Ureter (tissue), 1 donor: ENCODE results near the gene TPX2. TPM values are rescaled to one million over a fixed set of nuclear protein-coding genes. Genes with fewer than 3 reads are reported as not detected.

Experiments
- DNase-seq: peaks from one replicate; pipeline ENCODE4 v3.0.0-alpha.2; 2020; ENCODE audit warnings: low spot score
- total RNA-seq: library from RNA; stranded (reverse); gene quantifications from one replicate; pipeline ENCODE4 v1.2.4, GENCODE V29; 2023
- donor health status: DM: yes; HTN: yes; CAD: no.

The TPX2 gene, protein sequence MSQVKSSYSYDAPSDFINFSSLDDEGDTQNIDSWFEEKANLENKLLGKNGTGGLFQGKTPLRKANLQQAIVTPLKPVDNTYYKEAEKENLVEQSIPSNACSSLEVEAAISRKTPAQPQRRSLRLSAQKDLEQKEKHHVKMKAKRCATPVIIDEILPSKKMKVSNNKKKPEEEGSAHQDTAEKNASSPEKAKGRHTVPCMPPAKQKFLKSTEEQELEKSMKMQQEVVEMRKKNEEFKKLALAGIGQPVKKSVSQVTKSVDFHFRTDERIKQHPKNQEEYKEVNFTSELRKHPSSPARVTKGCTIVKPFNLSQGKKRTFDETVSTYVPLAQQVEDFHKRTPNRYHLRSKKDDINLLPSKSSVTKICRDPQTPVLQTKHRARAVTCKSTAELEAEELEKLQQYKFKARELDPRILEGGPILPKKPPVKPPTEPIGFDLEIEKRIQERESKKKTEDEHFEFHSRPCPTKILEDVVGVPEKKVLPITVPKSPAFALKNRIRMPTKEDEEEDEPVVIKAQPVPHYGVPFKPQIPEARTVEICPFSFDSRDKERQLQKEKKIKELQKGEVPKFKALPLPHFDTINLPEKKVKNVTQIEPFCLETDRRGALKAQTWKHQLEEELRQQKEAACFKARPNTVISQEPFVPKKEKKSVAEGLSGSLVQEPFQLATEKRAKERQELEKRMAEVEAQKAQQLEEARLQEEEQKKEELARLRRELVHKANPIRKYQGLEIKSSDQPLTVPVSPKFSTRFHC
- 0.81 TPM for total RNA-seq

DNA sequence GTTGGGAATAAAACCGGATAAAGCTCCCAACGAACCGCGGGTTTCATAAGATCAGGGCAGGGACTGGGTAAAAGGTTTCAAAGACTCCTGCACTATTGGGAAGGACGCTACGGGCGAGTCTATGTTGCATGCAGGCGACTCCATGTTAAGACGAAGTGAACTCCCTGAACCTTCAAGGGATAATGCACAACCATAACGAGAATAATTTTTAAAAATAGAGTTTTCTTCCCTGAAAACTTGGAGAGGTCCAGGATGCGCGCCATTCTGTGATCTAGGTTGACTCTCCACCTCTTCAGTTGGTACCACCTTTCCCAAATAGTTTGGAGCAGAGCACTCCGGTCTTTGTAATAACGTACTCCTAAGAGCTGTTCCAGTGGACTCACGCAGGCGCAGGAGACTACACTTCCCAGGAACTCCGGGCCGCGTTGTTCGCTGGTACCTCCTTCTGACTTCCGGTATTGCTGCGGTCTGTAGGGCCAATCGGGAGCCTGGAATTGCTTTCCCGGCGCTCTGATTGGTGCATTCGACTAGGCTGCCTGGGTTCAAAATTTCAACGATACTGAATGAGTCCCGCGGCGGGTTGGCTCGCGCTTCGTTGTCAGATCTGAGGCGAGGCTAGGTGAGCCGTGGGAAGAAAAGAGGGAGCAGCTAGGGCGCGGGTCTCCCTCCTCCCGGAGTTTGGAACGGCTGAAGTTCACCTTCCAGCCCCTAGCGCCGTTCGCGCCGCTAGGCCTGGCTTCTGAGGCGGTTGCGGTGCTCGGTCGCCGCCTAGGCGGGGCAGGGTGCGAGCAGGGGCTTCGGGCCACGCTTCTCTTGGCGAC is at the start of gene TPX2:
Gene TPX2, plus strand, starts transcription at position 562 of the 821 bp plus-strand sequence. CDS start 18,187 bp downstream, outside the sequence.
- peak; percentile 95 for DNase-seq

DNA sequence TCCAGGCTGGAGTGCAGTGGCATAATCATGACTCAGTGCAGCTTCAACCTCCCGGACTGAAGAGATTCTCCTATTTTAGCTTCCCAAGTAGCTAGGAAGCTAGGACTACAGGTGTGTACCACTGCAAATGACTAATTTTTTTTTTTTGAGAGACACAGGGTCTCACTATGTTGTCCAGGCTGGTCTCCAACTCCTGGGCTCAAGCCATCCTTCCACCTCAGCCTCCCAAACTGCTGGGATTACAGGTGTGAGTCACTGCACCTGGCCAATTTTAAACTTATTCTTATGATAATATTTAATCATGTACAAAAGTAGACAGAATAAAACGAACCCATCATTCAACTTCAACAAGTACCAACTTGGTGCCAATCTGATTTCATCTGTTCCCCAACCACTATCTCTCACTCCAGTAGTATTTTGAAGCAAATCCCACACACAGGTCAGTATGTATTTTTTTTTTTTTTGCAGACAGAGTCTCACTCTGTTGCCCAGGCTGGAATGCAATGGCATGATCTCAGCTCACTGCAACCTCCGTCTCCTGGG is 48.9 kb upstream of the TPX2 start:
- DNase-seq, result no peak

DNA sequence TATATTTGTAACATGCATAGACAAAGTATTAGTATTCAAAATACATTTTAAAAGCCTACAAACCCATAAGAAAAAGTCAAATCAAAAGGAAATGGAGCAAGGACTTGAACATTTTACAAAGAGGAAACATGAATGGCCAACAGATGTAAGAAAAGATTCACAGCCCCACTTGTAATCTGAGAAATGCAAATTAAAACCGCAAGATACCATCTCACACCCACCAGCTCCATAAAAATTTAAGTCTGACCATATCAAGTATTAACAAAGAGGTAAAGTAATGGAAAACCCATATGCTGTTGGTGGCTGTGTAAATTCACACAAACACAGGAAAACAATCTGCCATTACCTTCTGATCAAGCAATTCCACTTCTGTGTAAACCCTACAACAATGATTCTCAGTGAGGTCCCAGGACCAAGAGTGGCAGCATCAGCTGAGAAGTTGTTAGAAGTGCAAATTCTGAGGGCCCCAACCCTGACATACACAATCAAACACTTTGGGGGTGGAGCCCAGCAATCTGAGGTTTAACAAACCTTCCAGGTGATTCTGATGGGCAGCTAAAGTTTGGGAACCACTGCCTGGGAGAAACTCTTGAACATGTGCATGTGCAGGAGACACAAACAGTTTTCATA is 47.3 kb upstream of the TPX2 start:
- DNase-seq, result no peak

DNA sequence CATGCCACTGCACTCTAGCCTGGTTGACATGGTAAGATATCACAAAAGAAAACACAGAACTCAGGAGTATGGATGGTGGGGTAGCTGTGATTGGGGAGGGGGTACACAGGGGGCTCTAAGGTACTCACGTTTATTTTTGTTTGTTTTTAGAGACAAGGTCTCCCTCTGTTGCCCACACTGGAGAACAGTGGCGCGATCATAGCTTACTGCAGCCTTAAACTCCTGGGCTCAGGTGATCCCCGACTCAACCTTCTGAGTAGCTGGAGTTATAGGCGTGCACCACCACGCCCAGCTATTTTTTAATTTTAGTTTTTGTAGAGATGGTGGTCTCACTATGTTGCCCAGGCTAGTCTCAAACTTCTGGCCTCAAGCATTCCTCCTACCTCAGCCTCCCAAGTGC is 45.7 kb upstream of the TPX2 start:
- DNase-seq, result no peak

DNA sequence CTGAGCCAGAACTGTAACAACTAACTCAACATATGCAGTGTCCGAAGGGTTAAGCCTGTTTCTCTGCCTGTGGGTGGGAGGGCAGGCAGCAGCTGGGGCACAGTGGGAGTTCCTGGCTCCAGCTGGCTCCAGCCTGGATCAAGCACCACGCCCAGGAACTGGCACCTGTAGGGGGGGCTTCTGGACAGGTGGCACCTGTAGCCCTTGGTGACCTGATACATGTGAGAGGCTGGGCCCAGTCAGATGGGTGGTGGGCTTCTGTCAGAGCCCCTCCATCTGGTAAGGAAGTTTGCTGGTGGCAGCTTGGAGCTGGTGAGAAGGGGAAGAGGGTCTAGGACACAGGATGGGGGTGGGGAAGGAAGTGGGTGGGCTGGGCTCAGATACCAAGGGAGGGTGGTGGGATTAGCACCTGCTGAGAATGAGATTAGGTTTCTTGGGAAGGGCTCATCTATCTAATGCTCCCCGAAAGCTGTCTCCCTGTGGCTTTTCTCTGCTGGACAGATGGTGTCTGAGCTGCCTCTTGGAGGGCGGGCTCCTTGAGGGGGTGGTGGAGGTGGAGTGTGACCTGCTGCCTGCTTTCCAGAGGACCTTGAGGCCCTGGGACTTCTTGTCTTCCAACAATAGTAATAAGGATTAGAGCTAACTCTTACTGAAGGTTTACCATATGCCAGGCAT is 45.0 kb upstream of the TPX2 start:
- DNase-seq, result no peak

DNA sequence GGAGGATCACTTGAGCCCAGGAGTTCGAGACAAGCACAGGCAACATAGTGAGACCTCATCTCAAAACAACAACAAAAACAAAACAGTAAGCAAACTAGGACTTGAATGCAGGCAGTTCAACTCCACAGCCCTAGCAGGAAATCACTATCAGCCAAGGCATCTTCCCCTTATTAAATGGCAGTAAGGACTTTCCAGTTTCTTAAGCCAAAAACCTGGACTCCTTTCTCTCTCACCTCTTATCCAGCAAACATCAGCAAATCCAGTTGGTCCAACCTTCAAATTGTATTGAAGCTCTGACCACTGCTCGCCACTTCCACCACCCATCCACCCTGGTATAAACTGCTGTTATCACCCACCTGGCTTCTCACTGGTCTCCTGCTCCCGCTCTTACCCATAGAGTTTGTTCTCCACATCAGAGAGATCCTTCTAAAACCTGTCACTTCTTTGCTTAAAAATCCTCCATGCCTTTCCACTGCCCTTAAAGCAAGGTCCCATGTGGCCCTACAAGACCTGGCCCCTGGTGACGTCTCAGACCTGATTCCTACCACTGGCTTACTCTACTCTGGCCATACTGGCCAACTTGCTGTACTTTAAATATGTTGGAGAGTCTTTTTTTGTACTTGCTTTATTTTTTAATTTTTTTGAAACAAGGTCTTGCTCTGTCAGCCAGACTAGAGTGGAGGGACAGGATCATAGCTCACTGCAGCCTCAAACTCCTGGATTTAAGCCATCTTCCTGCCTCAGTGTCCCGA is 44.1 kb upstream of the TPX2 start:
- DNase-seq, result no peak

DNA sequence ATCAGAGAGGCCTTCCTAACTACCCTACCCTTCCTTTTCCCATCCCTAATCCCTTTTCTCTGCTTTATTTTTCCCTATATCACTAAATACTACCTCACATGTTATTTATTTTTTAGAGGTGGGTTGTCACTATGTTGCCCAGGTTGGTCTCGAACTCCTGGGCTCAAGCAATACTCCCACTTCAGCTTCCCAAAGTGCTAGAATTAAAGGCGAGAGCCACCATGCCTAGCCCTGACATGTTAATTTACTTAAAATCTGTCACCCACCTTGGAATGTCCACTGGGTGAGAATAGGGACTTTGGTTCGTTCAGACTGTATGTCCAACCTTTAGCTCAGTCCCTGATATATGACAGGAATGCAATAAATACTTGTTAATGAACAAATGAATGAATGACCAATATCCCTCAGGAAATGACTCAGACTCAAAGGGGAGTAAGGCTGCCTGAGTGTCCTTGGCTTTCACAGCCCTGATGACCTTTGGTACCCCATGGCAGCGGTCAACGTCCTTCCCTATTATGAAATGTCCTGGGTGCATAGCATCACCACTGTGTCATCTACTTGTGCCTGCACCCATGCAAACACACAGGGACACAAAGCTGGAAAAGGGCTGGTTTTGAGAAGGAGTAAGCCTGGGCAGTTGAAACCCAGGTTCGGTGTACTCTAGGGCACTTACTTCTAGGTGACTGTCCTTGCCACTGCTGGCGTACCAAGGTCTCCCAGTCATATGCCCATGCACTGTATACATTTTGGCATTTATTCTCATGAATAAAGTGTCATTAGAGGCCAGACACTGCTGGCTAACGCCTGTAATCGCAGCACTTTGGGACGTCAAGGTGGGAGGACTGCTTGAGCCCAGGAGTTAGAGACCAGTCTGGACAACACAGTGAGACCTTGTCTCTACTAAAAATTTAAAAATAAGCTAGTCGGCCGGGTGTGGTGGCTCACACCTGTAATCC is 43.0 kb upstream of the TPX2 start:
- DNase-seq, result no peak

DNA sequence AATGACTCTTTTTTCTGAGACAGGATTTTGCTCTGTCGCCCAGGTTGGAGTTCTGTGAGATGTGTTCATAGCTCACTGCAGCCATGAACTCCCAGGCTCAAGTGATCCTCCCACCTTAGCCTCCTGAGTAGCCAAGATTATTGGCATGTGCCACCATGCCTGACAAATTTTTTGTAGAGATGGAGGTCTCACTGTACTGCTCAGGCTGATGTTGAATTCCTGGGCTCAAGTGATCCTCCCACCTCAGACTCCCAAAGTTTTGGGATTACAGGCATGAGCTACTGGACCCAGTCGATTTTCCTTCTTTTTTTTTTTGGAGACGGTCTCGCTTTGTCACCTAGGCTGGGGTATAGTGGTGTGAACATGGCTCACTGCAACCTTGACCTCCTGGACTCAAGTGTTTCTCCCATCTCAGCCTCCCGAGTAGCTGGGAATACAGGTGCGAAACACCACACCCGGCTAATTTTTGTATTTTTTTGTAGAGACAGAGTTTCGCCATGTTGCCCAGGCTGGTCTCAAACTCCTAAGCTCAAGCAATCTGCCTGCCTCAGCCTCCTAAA is 40.8 kb upstream of the TPX2 start:
- no peak for DNase-seq

DNA sequence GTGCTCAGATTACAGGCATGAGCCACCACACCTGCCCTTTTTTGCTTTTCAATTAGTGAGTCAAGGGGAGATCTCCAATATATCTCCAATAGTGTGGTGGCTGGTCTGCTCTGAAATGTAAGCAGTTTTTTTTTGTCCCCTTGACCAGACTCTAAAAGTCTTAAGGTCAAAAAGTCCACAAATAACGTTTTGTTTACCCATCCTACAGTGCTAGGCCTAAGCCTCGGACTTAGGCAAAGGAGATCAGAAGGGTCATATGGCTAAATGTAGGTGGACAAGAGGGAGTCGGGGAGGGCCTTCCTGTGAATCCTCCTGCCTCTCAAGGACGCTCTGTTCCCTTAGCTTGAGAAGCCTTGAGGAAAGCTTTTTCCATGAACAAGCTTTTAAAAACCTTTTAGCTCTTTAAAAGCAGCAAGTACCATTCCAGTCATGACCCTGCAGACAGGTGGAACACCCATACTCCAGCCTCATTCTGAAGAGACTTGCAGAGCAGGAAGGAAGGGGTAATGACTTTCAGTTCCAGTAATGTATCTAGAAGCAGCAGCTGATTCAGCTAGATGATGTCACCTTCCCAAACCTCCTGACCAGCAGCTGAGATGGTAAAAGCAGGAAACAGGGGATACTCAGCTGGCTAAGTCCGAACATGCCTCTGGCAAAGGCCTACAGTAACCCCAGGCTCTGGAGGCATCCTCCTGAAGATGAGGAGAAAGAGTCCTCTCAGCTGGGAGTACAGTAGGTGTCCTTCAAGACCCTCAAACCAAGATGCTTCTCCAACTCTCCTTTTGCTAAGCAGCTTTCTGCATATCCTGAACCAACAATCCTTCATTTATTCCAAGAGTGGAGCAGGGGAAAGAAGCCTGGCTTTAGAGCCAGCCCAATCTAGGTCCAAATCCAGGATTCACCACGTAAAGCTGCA is 40.0 kb upstream of the TPX2 start:
- peak; percentile 83 for DNase-seq

DNA sequence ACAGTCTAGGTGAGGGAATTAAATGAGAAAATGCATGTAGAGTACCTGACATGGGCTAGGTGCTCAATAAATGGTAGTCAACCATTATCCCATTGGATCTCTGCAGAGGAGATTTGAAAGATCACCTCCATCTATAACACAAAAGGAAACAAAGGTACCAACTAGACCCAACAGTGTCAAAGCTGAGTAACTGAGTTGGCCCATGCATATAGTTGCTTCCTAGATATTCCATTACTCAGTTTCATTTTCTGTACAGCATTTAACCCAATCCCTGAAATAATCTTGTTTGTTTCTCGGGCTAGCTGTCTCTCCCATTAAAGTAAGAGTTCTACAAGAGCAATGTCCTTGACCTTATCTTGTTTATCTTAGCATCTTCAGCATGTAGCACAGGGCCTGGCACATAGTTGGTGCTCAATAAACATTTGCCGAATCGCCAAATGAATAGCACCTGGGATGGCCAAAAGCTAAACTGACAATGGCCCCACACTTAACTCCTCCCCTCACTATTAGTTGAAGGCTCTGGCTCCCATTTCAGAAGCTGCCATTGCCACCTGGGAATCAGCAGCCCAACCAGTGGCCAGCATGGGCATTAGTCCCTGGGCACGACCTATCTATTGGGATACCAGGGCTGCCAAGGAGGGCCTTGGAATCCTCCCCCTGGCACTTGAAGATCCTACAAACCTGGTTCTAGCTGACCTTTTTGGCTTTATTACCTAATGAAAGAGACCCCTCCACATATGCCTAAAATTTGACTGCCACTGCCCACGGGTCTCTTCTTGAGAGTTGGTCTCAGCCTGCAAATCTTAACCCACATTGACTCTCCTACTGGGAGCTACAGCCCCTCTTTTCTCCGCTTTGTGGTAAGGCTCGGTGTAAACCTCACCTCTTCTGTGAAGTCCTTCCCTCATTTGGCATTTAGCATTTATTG is 39.0 kb upstream of the TPX2 start:
- no peak for DNase-seq

DNA sequence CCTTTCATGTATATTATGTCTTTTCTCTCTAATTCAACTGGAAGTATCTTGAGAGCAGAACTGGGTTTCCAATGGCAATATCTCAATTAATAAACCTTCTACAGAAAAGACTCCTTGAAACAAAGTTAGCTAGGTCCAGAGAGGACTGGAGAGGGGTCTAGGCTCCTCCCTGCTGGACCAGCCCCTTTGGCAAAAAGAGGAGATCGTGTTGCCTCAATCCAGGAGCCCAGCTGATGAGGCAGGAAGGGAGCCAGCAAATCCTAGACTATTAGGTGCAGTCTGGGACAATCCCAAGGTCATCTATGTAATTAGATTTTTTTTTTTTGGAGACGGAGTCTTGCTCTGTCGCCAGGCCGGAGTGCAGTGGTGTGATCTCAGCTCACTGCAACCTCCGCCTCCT is 38.3 kb upstream of the TPX2 start:
- DNase-seq, result no peak

DNA sequence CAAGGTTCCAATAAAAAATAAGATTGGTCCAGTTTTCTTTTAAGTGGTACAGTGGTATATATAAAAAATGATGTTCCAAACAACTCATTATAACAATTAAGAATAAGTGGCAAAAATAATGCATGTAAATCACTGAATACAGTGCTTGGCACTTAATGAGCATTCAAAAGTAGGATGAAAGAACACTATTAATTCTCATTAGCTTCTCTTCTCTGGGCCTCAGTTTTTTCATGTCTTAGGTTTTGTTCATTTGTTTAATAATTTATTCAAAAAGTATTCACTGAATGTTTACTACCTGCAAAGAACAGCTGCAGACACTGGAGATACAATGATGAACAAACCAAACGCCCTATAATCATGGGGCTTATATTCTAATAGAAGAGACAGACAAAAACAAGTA is 37.5 kb upstream of the TPX2 start:
- DNase-seq, result no peak

DNA sequence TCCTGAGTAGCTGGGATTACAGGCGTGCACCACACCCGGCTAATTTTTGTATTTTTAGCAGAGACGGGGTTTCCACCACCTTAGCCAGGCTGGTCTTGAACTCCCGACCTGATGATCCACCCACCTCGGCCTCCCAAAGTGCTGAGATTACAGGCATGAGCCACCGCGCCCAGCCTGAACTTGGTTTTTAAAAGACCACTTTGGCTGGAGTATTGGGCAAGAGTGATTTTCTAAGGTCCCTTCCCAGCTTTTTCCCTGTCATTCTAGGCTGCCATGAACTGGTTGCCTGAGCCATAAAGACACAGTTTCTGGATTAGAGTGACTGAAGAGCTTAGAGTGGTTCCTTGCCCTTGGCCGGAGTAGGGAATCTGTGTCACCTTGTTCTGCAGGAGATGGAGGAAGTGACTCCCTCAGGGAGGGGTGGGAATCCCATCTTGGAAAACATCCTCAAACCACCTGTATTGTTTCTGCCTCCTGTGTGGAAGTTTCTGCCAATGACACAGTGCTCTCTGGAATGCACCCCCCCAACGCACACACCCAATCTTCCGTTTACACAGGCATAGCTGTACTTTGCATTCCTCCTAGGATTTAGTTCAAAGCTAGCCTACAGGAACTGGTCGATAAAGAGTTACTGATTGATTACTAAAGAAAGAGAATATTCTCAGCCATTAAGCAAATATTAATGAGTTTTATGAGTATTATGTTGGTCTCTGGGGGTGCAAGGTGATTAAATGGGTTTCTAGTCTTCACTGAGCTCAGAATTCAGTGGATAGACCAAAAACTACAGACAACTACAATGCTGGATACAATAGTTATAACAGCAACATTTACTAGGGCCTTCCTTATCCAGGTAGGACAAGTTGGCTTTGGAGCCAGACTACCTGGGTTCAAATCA is 34.6 kb upstream of the TPX2 start:
- DNase-seq, result peak; percentile 56

DNA sequence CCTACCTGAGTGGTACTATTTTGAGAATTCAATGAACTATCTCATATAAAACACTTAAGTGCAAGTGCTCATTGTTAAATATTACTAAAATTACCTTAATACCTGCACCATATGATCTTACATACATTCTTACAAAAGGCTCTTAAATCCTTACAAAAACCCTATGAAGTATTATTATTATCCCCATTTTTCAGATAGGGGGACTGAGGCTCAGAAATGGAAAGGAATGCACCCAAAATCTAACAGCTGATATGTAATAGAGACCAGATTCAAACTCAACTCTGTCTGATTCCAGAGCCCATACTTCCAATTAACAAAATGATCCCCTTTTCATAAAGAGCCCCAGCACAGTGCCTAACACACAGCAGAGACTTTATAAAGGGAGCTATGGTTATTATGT is 33.9 kb upstream of the TPX2 start:
- DNase-seq, result no peak
